ENCODE measurements around the gene GLYATL1.
"Not testable (repeated sequence)": the region's sequence is repeated elsewhere in the genome, so short reads cannot be mapped to it uniquely, and the experiment has no call there.

The GLYATL1 gene

GRCh38 chr11:58998480-58999290 lies 59.4 kb downstream of the GLYATL1 start:
- no peak for DNase-seq (ENCODE audit: low read depth)

GRCh38 chr11:58999291-58999680 lies 60.0 kb downstream of the GLYATL1 start:
- DNase-seq (ENCODE audit: low read depth) = no peak

- DNase-seq (ENCODE audit: low read depth) = no peak
These were observed 60.7 kb downstream of the GLYATL1 start for GRCh38 chr11:59000003-59000402.

- not testable (repeated sequence) for DNase-seq (ENCODE audit: low read depth)
These were observed 62.7 kb downstream of the GLYATL1 start for GRCh38 chr11:59002006-59002405.
